HEK293T (cell line): ENCODE measurements around the gene TEC.

Experiments used
- CTCF ChIA-PET: fragments of 350-600 bp; formaldehyde crosslinking; extraction: SDS; loops from one replicate; lab custom pipeline; 2021; ENCODE audit warnings: antibody characterized with exemption, inconsistent platforms; lab: Yijun Ruan, JAX
- POLR2A ChIA-PET: fragments of 350-600 bp; formaldehyde crosslinking; extraction: SDS; loops from one replicate; lab custom pipeline; 2020; ENCODE audit warnings: antibody characterized with exemption, inconsistent platforms; lab: Yijun Ruan, JAX
- DNase-seq: peaks from one replicate; pipeline ENCODE4 v3.0.0; 2012; ENCODE audit warnings: mixed read lengths; ENCODE audit errors: extremely low spot score
- ARNT ChIP-seq: fragments of 450-650 bp; IDR thresholded peaks from 2 replicates; pipeline ENCODE4 v1.6.1; 2017; ENCODE audit warnings: mild to moderate bottlenecking
- BHLHE40 ChIP-seq: fragments of 450-650 bp; IDR thresholded peaks from 2 replicates; pipeline ENCODE4 v1.6.1; 2016; ENCODE audit warnings: mild to moderate bottlenecking, moderate library complexity, borderline replicate concordance
- CTBP1 ChIP-seq: fragments of 450-650 bp; IDR thresholded peaks from 2 replicates; pipeline ENCODE4 v1.6.1; 2016; ENCODE audit warnings: borderline replicate concordance
- ELF4 ChIP-seq: fragments of 450-650 bp; IDR thresholded peaks from 2 replicates; pipeline ENCODE4 v1.6.1; 2017; ENCODE audit warnings: antibody characterized with exemption
- FOXA1 ChIP-seq: fragments of 450-650 bp; IDR thresholded peaks from 2 replicates; pipeline ENCODE4 v1.6.1; 2016; ENCODE audit warnings: mild to moderate bottlenecking
- FOXK2 ChIP-seq: fragments of 450-650 bp; IDR thresholded peaks from 2 replicates; pipeline ENCODE4 v1.6.1; 2016; ENCODE audit warnings: mild to moderate bottlenecking
- FOXM1 ChIP-seq: fragments of 450-650 bp; IDR thresholded peaks from 2 replicates; pipeline ENCODE4 v1.6.1; 2017; ENCODE audit warnings: mild to moderate bottlenecking, borderline replicate concordance
- HDGF ChIP-seq: fragments of 450-650 bp; IDR thresholded peaks from 2 replicates; pipeline ENCODE4 v1.6.1; 2017; ENCODE audit warnings: antibody characterized with exemption, borderline replicate concordance
- L3MBTL2 ChIP-seq: fragments of 450-650 bp; conservative IDR thresholded peaks from 2 replicates; pipeline ENCODE4 v1.6.1; 2016; ENCODE audit warnings: mild to moderate bottlenecking
- LEF1 ChIP-seq: fragments of 450-650 bp; IDR thresholded peaks from 2 replicates; pipeline ENCODE4 v1.6.1; 2017; ENCODE audit warnings: mild to moderate bottlenecking, borderline replicate concordance
- NFRKB ChIP-seq: fragments of 450-650 bp; IDR thresholded peaks from 2 replicates; pipeline ENCODE4 v1.6.1; 2016; ENCODE audit warnings: mild to moderate bottlenecking, moderate library complexity
- PKNOX1 ChIP-seq: fragments of 450-650 bp; IDR thresholded peaks from 2 replicates; pipeline ENCODE4 v1.6.1; 2016
- SP1 ChIP-seq: fragments of 450-650 bp; IDR thresholded peaks from 2 replicates; pipeline ENCODE4 v1.6.1; 2017
- SUZ12 ChIP-seq: fragments of 450-650 bp; IDR thresholded peaks from 2 replicates; pipeline ENCODE4 v1.6.1; 2016; ENCODE audit warnings: mild to moderate bottlenecking
- TARDBP ChIP-seq: fragments of 450-650 bp; IDR thresholded peaks from 2 replicates; pipeline ENCODE4 v1.6.1; 2016
- ZNF384 ChIP-seq: fragments of 450-650 bp; IDR thresholded peaks from 2 replicates; pipeline ENCODE4 v1.6.1; 2016

The TEC gene

GRCh38 chr4:48109413-48110263, 160.0 kb downstream of the TEC start:
- ChIA-PET CTCF (interaction anchor here (0.8 to 1.9 kb wide), 2 partner anchors 9 to 11 kb away, joined by 4 to 5 read pairs; no protein-coding TSS in a partner anchor), POLR2A (no interaction called here)
- DNase-seq: peak; percentile 15
- TF ChIP-seq HDGF: no peak
- TF ChIP-seq TARDBP: no peak
- TF ChIP-seq PKNOX1: no peak
- no peak for TF ChIP-seq FOXK2
- no peak for TF ChIP-seq CTBP1
- no peak for TF ChIP-seq ZNF384

GRCh38 chr4:48108309-48109073, 161.1 kb downstream of the TEC start:
- CTCF ChIA-PET: interaction anchor here (0.6 to 1.9 kb wide), 4 partner anchors 9 to 101 kb away, joined by 3 to 5 read pairs (median 4); no protein-coding TSS in a partner anchor
- TF ChIP-seq FOXK2 (no peak), L3MBTL2 (no peak), HDGF (no peak), BHLHE40 (no peak), PKNOX1 (no peak), ARNT (no peak), ZNF384 (no peak), FOXM1 (no peak), LEF1 (no peak), SP1 (no peak), FOXA1 (no peak), NFRKB (no peak), SUZ12 (no peak), TARDBP (no peak), ELF4 (no peak), CTBP1 (no peak)
- no peak for DNase-seq
- POLR2A ChIA-PET: no interaction called here

GRCh38 chr4:48105230-48105629, 164.4 kb downstream of the TEC start:
- no peak for TF ChIP-seq ARNT
- no peak for TF ChIP-seq BHLHE40
- no peak for TF ChIP-seq ZNF384
- TF ChIP-seq SUZ12: no peak
- TF ChIP-seq SP1: no peak
- TF ChIP-seq CTBP1: no peak
- TF ChIP-seq FOXM1: no peak
- no peak for TF ChIP-seq TARDBP
- no peak for TF ChIP-seq ELF4
- no peak for TF ChIP-seq L3MBTL2
- no peak for TF ChIP-seq NFRKB
- no peak for TF ChIP-seq HDGF
- TF ChIP-seq LEF1: no peak
- TF ChIP-seq PKNOX1: no peak
- TF ChIP-seq FOXA1: no peak
- DNase-seq: no peak
- CTCF ChIA-PET: no interaction called here
- POLR2A ChIA-PET: no interaction called here

GRCh38 chr4:48103483-48104139, 166.0 kb downstream of the TEC start:
- no peak for DNase-seq
- ChIA-PET POLR2A (no interaction called here), CTCF (no interaction called here)
- TF ChIP-seq NFRKB (no peak), TARDBP (no peak), SUZ12 (no peak), FOXM1 (no peak), ZNF384 (no peak), SP1 (no peak), BHLHE40 (no peak), FOXK2 (no peak), ELF4 (no peak), L3MBTL2 (no peak), FOXA1 (no peak), HDGF (no peak), CTBP1 (no peak), ARNT (no peak), LEF1 (no peak)

- TF ChIP-seq LEF1: no peak
- no peak for TF ChIP-seq NFRKB
- no peak for DNase-seq
- ChIA-PET CTCF (interaction anchor here (0.7 kb wide), 1 partner anchor 70 kb away, joined by 3 read pairs; no protein-coding TSS in a partner anchor), POLR2A (no interaction called here)
Measured at GRCh38 chr4:48102303-48102702, 167.3 kb downstream of the TEC start.
